Panc1 (cell line): ENCODE results near the gene STPG1. TPM values are rescaled to one million over a fixed set of nuclear protein-coding genes. Genes with fewer than 3 reads are reported as not detected.
A peak's percentile ranks its signal among the peaks of the same experiment; 100 is the strongest.

ENCODE experiments used
- ATAC-seq: fragments of 200-7000 bp; cut with Tn5 transposase; 2 replicates; pipeline ENCODE4 v1.9.1; 2020; ENCODE audit warnings: mild to moderate bottlenecking, moderate library complexity
- BruUV-seq: library from RNA; stranded (reverse); fragments of 400-500 nt; replicated peaks from 2 replicates; lab custom pipeline; 2021; lab: Mats Ljungman, UMichigan
- CTCF ChIA-PET: fragments of 300-600 bp; sonication (Branson Sonifier 250); formaldehyde crosslinking; loops from one replicate; lab custom pipeline; 2022; ENCODE audit warnings: antibody characterized with exemption; lab: Charles Lee
- POLR2A ChIA-PET: fragments of 300-600 bp; sonication (Branson Sonifier 250); formaldehyde crosslinking; loops from one replicate; lab custom pipeline; 2022; ENCODE audit warnings: antibody characterized with exemption; lab: Charles Lee
- DNase-seq: peaks from one replicate; pipeline ENCODE4 v3.0.0-alpha.2; 2010; ENCODE audit warnings: low read depth, low spot score
- H3K27ac ChIP-seq: 2 replicates; pipeline ENCODE4 v1.5.1; 2011; ENCODE audit warnings: mild to moderate bottlenecking, low read length, inconsistent platforms
- H3K27me3 ChIP-seq: fragments of 200-500 bp; sonication (Bioruptor generic); 2 replicates; pipeline ENCODE4 v1.6.0; 2014; ENCODE audit warnings: low read length, inconsistent platforms; ENCODE audit not compliant: control insufficient read depth, insufficient read depth
- H3K36me3 ChIP-seq: fragments of 200-500 bp; sonication (Bioruptor generic); 2 replicates; pipeline ENCODE4 v1.5.1; 2014; ENCODE audit warnings: inconsistent platforms, mild to moderate bottlenecking, low read length, moderate library complexity; ENCODE audit not compliant: control insufficient read depth, insufficient read depth
- H3K4me1 ChIP-seq: 2 replicates; pipeline ENCODE4 v1.5.1; 2011; ENCODE audit warnings: inconsistent platforms, mild to moderate bottlenecking, low read length, moderate library complexity; ENCODE audit not compliant: control insufficient read depth, insufficient read depth
- H3K4me3 ChIP-seq, 2 experiments: 2 replicates each; pipeline ENCODE4 v1.5.1; 2011 to 2012; ENCODE audit warnings: low read depth in 2 of 2, low read length in 2 of 2, mild to moderate bottlenecking in 2 of 2, inconsistent platforms in 1 of 2, moderate library complexity in 1 of 2
- H3K9me3 ChIP-seq: fragments of 200-500 bp; sonication (Bioruptor generic); 2 replicates; pipeline ENCODE4 v1.5.1; 2014; ENCODE audit warnings: low read depth, mild to moderate bottlenecking, inconsistent platforms, low read length, moderate library complexity; ENCODE audit not compliant: control insufficient read depth, insufficient read depth
- CTCF ChIP-seq: fragments of 450-650 bp; IDR thresholded peaks from 2 replicates; pipeline ENCODE4 v1.5.1; 2017; ENCODE audit warnings: mild to moderate bottlenecking
- POLR2AphosphoS5 ChIP-seq: IDR thresholded peaks from 2 replicates; pipeline ENCODE4 v1.6.1; 2012; ENCODE audit warnings: mild to moderate bottlenecking, low read depth, low read length, moderate library complexity
- REST ChIP-seq, 2 experiments: IDR thresholded peaks; 2 replicates each; pipeline ENCODE4 v1.6.1; 2011 to 2012; ENCODE audit warnings: low read depth in 2 of 2, control low read depth in 1 of 2, low read length in 1 of 2, mild to moderate bottlenecking in 1 of 2, moderate library complexity in 1 of 2; ENCODE audit not compliant: insufficient read depth in 1 of 2
- SIN3A ChIP-seq: IDR thresholded peaks from 2 replicates; pipeline ENCODE4 v1.6.1; 2012; ENCODE audit warnings: low read depth, mild to moderate bottlenecking, low read length, moderate library complexity, borderline replicate concordance; ENCODE audit not compliant: insufficient read depth
- TCF7L2 ChIP-seq: IDR thresholded peaks from 2 replicates; pipeline ENCODE4 v1.6.1; 2011; ENCODE audit warnings: mild to moderate bottlenecking, low read depth, low read length, inconsistent platforms
- in situ Hi-C: cut with HindIII; loops from 2 replicates; pipeline ENCODE4 v1.10.0; 2016; ENCODE audit warnings: low sequenced_read_pairs, low pct_unique_long_range_greater_than_20kb
- intact Hi-C: fragments of 100-400 bp; cut with micrococcal nuclease; formaldehyde crosslinking; loops from one replicate; pipeline ENCODE4 v1.10.0; 2022; ENCODE audit not compliant: unreplicated experiment
- total RNA-seq: library from RNA; stranded (reverse); gene quantifications from one replicate; pipeline ENCODE4 v1.2.1, GENCODE V29; 2021; ENCODE audit not compliant: unreplicated experiment

The STPG1 gene
- total RNA-seq, 1 experiment from 2014 or later: 9.9 TPM

GRCh38 chr1:24323281-24323680 lies 90.3 kb downstream of the STPG1 start:
- Histone ChIP-seq H3K27ac (peak overlapping the region; percentile 88), H3K27me3 (no peaks in the 10 kb centered on the region), H3K4me1 (peaks cover 44% of the 10 kb centered on the region), H3K9me3 (no peaks in the 10 kb centered on the region), H3K4me3 (peak overlapping the region in 1 of 2 experiments; percentile 71; a peak in 2 of 4 replicates), H3K36me3 (no peaks in the 10 kb centered on the region)
- POLR2A ChIA-PET: no interaction called here
- ATAC-seq (no peak), DNase-seq (no peak)
- in situ Hi-C loops (no loop called here), intact Hi-C loops (no loop called here)
- CTCF ChIA-PET: interaction anchor here (0.6 kb wide), 1 partner anchor 121 kb away, joined by 3 read pairs; no protein-coding TSS in a partner anchor
- BruUV-seq: no TSS peak
- TF ChIP-seq CTCF (no peak), TCF7L2 (no peak), POLR2AphosphoS5 (no peak), REST (IDR thresholded peaks at IDR 0.05; ENCODE audit: insufficient read depth in 1 of 2, low read depth in 2 of 2, low read length in 1 of 2) (no peak), SIN3A (no peak)

GRCh38 chr1:24322470-24323177 lies 91.0 kb downstream of the STPG1 start:
- no TSS peak for BruUV-seq
- Histone ChIP-seq H3K36me3 (no peaks in the 10 kb centered on the region), H3K9me3 (no peaks in the 10 kb centered on the region), H3K4me3 (peak overlapping the region; percentile 46 to 71), H3K27ac (peak overlapping the region; percentile 88), H3K4me1 (peaks cover 50% of the 10 kb centered on the region), H3K27me3 (no peaks in the 10 kb centered on the region)
- CTCF ChIA-PET: interaction anchor here (0.6 to 1.3 kb wide), 4 partner anchors 71 to 123 kb away, joined by 3 to 4 read pairs (median 3); no protein-coding TSS in a partner anchor
- TF ChIP-seq SIN3A: no peak
- TF ChIP-seq POLR2AphosphoS5: no peak
- POLR2A ChIA-PET: interaction anchor here (0.6 kb wide), 1 partner anchor 307 kb away, joined by 3 read pairs; no protein-coding TSS in a partner anchor
- intact Hi-C loops: no loop called here
- ATAC-seq (peak; percentile 32), DNase-seq (no peak)
- in situ Hi-C loops: no loop called here
